HG02973 (cell line): Measurements from ENCODE around the gene RNF151.
"Not testable (repeated sequence)": the region's sequence is repeated elsewhere in the genome, so short reads cannot be mapped to it uniquely, and the experiment has no call there.

Experiments
- ATAC-seq: cut with Tn5 transposase; IDR thresholded peaks from one replicate; pipeline ENCODE4 v1.9.1; 2021; ENCODE audit warnings: moderate library complexity; ENCODE audit not compliant: unreplicated experiment

The RNF151 gene

GRCh38 chr16:1966460-1966859 is at the start of gene RNF151:
Gene RNF151 (plus strand): TSS chr16:1966856. CDS start chr16:1966882, 26 bp downstream.
- no peak for ATAC-seq

- ATAC-seq, result no peak
Observed at GRCh38 chr16:1917056-1917664, 49.5 kb upstream of the RNF151 start.

GRCh38 chr16:1917665-1918350 is 48.8 kb upstream of the RNF151 start:
- ATAC-seq, result no peak

GRCh38 chr16:1918351-1919326 is 48.0 kb upstream of the RNF151 start, which contains the start of gene HS3ST6:
Gene HS3ST6 (minus strand): TSS chr16:1918415. CDS start chr16:1918323, 92 bp downstream.
- ATAC-seq, result no peak

- ATAC-seq, result no peak
Observed at GRCh38 chr16:1919327-1919998, 47.2 kb upstream of the RNF151 start.

GRCh38 chr16:1920122-1920521 is 46.5 kb upstream of the RNF151 start:
- ATAC-seq, result not testable (repeated sequence)

GRCh38 chr16:1920727-1921171 is 45.9 kb upstream of the RNF151 start:
- no peak for ATAC-seq

GRCh38 chr16:1922357-1922756 is 44.3 kb upstream of the RNF151 start:
- ATAC-seq, result no peak

GRCh38 chr16:1923299-1924034 is 43.2 kb upstream of the RNF151 start:
- no peak for ATAC-seq

GRCh38 chr16:1924095-1924494 is 42.6 kb upstream of the RNF151 start:
- ATAC-seq, result no peak

GRCh38 chr16:1926271-1926670 is 40.4 kb upstream of the RNF151 start:
- no peak for ATAC-seq

- no peak for ATAC-seq
Observed at GRCh38 chr16:1929105-1929504, 37.6 kb upstream of the RNF151 start.

- ATAC-seq, result peak; percentile 78
Observed at GRCh38 chr16:1929578-1930337, 36.9 kb upstream of the RNF151 start.

- ATAC-seq, result no peak
Observed at GRCh38 chr16:1930338-1930720, 36.3 kb upstream of the RNF151 start.

- ATAC-seq, result no peak
Observed at GRCh38 chr16:1932050-1933028, 34.3 kb upstream of the RNF151 start.

GRCh38 chr16:1933097-1933661 is 33.5 kb upstream of the RNF151 start:
- ATAC-seq, result no peak

- no peak for ATAC-seq
Observed at GRCh38 chr16:1936945-1937479, 29.6 kb upstream of the RNF151 start.

GRCh38 chr16:1938316-1938715 is 28.3 kb upstream of the RNF151 start:
- ATAC-seq, result no peak
